Tongue (tissue), 2 donors: Measurements from ENCODE around the gene PEX10. TPM values are rescaled to one million over a fixed set of nuclear protein-coding genes. Genes with fewer than 3 reads are reported as not detected.

Source experiments
- DNase-seq: peaks from one replicate; pipeline ENCODE4 v3.0.0-alpha.2; 2015
- total RNA-seq: library from RNA; depleted of rRNA; stranded (reverse); fragments of >200 nt; gene quantifications from one replicate; pipeline ENCODE4 v1.2.3, GENCODE V29; 2014

Gene PEX10
- total RNA-seq, 1 donor from 2014 or later: 19.8 TPM

GRCh38 chr1:2388004-2388913 lies 24.1 kb downstream of the PEX10 start:
- DNase-seq: no peak

GRCh38 chr1:2386636-2387611 lies 25.4 kb downstream of the PEX10 start:
- no peak for DNase-seq

- peak; percentile 37 for DNase-seq
These were observed 26.6 kb downstream of the PEX10 start for GRCh38 chr1:2385606-2386280.

DNA sequence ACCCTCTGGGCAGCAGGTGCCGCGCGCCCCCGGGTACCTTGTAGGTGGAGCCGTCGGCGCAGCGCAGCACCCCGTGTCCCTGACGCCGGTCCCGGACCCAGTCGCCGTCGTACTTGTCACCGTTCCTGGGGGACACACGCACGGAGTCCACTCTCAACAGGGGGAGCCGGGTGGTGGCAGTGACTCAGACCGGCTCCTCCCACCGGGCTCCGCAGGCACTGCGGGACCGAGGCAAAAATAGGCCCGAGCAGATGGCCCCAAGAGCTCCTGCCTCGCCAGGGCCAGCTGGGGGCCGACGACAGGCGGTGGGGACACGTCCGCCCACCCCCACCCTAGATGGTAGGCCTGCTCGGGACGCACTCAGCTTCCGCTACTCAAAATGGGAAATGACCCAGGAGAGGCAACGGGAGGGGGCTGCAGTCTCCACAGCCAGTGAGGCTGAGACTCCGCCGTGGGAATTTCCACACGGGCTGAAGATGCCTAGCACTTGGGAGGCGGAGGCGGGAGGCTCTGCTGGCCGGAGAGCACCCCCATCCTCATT lies 27.4 kb downstream of the PEX10 start:
- DNase-seq: peak; percentile 72

DNA sequence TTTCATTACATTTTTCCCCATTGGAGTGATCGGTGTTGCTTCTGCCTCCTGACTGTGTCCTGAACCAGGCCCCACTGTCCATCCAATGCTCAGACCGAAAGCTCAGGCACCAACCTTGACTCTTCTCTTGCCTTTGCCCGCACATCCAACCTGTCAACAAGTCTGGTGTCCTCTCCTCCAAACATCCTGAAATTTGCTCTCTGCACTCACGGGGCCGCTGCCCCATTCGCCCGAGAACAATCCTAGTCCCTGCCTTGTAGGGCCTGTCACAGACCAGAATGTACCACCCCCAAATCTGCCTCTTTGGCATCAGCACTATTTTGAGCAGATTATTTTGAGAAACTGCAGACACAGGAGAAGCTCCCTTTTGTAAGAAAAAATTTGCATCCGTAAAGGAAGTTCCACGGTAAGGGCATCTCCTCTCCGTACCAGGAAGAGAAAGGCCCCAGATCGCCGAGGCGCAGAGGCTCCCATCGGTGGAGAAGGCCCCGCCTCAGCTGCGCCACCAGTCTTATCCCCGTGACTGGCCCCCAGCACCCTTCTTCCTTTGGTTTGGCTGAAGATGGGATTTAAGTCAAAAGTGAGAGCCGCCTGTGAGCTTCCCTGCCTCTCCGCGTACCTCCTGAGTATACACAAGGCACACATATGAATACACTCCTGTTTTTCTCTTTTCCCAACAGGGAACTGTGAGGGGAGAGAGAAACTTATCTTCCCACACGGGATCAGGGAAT lies 28.1 kb downstream of the PEX10 start:
- no peak for DNase-seq

GRCh38 chr1:2383576-2383975 lies 28.8 kb downstream of the PEX10 start:
- DNase-seq: no peak

DNA sequence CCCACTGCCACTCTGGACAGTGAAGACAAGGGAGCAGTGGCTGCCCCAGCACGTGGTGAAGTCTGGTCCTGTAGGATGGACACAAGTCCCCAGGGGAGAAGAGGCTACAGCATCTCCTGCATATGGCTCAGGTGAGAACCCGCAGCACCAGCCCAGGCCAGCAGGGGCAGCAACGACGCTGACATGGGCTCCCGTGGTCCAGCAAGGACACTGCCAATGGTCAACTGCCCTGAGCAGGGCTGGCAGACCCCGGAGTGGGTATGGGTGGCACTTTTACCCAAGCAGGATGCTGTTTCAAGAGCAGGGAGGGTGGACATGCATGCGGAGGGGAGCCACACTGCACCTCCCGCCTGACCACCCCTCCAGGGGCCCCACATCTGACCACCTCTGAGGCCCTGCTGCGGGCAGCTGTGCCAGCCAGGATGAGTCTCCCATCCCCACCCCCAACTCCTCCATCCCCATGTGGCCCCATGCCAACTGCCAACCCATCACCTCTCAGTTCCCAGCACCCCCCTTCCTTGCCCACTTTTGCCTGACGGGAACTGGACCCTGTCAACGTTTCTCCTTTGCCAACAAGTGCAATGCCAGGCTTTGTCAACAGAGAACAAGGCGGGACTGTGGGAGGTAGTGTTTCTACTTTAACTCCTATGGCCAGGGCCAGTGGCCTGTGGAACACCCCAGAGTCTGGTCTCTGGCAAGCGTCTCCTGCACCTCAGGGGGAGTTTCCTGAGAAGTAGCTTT lies 29.6 kb downstream of the PEX10 start:
- no peak for DNase-seq

DNA sequence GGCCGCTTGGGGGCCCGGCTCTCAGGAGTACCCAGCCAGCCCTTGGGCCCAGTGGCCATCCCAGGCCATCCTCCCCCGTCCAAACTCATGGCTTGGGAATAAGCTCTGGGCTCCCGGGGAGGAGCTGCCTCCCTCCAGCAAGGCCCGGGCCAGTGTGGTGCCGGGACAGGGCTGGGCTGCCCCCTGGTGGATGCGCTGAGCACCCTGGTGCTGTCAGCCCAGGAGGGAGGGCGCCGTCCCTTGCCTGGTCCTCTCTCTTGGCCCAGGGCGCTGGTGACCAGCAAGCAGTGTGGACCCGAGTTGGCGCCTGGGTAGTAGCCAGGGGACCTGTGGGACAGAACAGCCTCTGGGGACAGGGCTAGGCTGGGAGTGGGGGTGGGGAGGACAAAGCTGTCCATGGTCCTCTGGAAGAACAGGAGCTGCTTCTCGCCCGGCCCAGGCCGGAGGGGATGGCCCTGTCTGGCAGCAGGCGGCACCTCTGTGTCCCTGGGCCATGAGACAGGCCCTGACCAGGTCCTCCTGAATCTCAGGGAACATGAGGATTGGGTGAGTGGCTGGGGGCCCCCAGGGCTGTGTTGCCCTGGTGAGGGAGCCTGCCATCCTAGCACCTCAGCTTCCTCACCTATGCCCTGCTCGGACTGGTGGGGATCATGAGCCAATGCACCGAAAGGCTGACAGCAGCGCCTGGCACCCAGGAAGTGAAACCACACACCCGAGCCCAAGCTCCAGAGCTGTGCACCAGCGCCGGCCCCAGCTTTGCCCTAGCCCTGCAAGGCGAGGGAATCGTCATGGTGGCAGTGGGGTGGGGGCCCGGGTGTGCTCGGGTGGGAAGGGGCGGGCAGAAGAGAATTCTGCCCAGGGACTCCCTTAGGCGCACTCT lies 30.4 kb downstream of the PEX10 start:
- peak; percentile 91 for DNase-seq

- no peak for DNase-seq
These were observed 31.4 kb downstream of the PEX10 start for GRCh38 chr1:2380816-2381591.

DNA sequence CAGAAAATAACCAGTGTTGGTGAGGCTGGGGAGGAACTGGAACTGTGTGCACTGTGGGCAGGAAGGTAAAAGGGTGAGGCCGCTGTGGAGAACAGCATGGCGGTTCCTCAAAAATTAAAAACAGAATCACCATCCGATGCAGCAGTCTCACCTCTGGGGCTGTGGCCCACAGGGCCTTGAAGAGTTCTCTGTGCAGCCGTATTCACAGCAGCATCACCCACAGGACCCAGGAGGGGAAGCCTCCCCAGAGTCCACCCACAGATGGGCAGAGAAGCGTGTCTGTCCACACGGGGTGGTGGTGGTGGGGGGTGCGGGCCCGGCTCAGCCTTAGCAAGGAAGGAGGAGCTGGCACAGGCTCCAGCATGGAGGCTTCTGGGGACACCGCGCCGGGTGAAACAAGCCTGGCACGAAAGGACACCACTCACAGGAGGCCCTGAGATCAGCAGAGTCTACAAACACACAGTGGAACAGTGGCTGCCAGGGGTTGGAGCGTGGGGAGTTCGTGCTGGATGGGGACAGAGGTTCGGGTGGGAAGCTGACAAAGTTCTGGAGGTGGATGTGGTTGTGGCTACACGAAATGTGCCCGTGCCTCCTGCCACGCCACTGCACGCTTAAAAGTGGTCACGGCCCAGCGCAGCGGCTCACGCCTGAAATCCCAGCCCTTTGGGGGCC lies 32.5 kb downstream of the PEX10 start:
- no peak for DNase-seq

GRCh38 chr1:2378956-2379732 lies 33.2 kb downstream of the PEX10 start:
- no peak for DNase-seq

GRCh38 chr1:2378441-2378851 lies 33.9 kb downstream of the PEX10 start:
- DNase-seq: peak; percentile 77

GRCh38 chr1:2377751-2378440 lies 34.5 kb downstream of the PEX10 start:
- no peak for DNase-seq

DNA sequence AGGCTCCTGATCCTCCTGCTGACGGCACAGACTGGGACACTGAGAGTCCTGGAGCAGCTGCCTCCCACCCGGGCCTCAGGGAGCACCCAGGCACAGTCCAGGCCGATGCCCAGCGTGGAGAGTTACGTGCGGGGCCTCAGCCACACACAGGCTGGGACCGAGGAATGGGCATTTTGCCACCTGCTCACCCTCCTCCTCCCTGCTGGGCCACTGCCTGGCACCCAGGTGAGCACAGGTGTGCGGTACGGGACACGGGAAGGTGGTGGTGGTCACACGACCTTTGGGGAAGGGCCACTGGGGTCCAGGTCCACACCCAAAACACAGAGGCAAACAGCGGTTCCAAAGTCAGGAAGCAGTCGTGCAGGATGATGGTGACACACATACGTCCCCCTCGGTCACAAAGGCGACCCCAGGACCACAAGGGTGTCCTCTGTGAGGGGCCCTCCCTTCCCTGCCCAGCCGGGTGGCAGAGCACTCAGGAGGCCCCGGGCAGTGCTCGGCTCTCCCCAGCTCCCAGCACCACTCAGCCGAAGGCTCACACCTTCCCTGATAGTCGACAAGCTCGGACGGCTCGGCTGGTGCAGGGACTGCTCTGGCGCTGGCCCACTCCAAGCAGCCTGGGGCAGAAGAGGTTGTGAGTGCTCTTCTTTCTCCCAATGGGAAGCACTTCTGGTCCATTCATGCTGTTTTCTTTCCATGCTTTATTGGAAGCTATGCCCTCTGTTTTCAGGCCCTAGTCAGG lies 35.3 kb downstream of the PEX10 start:
- DNase-seq: no peak

DNA sequence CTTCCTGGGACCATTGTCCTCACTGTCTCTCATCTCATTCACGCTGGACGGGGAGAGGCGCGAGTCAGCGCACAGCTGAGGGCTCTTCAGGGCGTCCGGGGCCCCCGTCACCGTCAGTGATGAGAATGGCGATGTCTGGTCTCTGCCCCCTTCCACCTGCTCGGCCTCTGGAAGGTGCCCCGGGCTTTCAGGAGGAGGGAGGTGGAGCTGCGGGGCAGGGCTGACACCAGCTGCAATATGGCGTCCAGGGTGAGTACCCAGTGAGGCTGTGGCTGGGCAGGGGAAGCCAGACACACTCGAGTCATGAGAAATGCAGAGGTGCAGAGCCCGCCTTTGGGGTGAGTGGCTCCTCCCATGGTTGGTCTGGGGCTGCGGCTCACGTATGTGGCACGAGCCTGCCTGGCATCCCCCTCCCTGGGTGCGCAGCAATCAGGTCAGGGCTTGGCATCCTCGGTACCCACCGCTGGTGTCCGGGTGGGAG lies 36.1 kb downstream of the PEX10 start:
- no peak for DNase-seq

GRCh38 chr1:2375923-2376260 lies 36.5 kb downstream of the PEX10 start:
- DNase-seq: no peak
